ENCODE data around the gene AIP.

AIP gene

DNA sequence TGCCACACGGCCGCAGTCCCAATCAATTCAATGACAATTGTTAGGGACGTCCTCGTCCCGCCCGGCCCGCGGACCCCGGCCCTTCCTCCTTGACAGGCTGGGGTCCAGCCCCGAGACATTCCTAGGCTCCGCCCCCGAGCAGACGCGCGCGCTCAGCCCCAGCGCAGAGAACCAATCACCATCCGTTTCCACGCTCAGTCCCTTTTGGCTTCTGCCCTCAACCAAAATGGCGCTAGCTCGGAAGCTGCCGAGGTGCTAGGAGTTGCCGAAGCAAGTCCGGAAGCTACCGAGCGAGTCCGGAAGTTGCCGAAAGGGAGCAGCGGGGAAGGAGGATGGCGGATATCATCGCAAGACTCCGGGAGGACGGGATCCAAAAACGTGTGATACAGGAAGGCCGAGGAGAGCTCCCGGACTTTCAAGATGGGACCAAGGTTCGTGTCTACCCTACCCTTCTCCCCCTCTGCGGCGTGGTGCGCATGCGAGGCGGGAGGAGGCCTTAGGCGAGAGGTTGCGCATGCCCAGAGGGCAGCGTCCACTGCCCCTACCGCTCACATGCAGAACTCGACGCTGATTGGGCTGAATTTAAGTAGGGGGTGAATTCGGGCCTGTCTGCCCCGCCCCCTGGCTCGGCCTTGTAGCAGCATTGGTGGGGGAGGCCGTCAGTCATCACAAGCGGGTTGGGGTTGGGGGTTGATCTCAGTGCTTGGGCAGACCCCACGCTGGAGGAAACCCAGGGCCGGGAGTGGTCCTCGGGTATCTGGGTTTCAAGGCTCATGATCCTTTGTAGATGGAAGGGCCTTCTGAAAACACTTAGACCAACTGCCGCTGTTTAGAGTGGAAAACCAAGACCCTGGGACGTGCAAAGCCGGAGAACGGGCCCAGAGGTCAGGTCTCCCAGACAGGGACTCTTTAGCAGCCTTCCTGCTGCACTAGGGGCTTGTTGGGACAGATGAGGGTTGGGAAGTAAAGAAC is at the start of gene AIP:
AIP (plus strand) TSS at position 200 of the 972 bp plus-strand sequence; CDS start at position 333, 133 bp downstream.
- H3K27ac ChIP-seq, result peak within 1 kb of the TSS in 20 of 21 experiments; percentile 22 to 96 (median 84)
- peak within 1 kb of the TSS; percentile 30 to 50 (median 44) for H3K4me3 ChIP-seq

GRCh38 chr11:67433536-67434394 is 49.1 kb upstream of the AIP start:
- Histone ChIP-seq H3K4me3 (no peak overlapping the region), H3K27ac (peak overlapping the region in 10 of 21 experiments; percentile 12 to 97 (median 51))

- Histone ChIP-seq H3K4me3 (peak overlapping the region in 1 of 7 experiments; percentile 5), H3K27ac (peak overlapping the region in 10 of 21 experiments; percentile 14 to 97 (median 60))
These were observed 48.4 kb upstream of the AIP start for GRCh38 chr11:67434395-67434881.

DNA sequence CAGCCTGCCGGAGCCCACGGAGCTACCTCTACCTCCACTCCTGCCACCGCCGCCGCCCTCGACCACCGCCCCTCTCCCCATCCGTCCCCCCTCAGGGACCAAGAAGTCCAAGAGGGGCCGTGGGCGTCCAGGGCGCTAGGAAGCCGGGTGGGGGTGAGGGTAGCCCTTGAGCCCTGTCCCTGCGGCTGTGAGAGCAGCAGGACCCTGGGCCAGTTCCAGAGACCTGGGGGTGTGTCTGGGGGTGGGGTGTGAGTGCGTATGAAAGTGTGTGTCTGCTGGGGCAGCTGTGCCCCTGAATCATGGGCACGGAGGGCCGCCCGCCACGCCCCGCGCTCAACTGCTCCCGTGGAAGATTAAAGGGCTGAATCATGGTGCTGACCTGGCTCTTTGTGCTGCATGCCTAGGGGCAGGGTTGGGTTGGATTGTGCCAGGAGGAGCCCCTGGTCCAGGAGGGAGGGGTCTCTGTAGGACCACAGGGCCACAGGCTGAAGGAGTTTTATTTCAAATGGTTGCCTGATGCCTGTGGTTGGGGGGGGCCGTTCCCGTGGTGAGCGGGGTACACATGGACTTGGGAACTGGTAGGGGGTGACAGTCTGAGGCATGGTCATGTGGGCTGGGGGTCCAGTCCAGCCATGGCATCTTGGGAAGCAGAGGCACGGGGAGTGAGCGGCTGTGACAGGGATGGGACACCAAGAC is 47.6 kb upstream of the AIP start:
- Histone ChIP-seq H3K4me3 (peak overlapping the region in 4 of 7 experiments; percentile 26 to 48 (median 38)), H3K27ac (peak overlapping the region in 13 of 21 experiments; percentile 14 to 97 (median 80))

- peak overlapping the region in 16 of 21 experiments; percentile 6 to 97 (median 74) for H3K27ac ChIP-seq
- peak overlapping the region; percentile 19 to 48 (median 34) for H3K4me3 ChIP-seq
These were observed 46.9 kb upstream of the AIP start for GRCh38 chr11:67435727-67436458.

- Histone ChIP-seq H3K27ac (peak overlapping the region in 16 of 21 experiments; percentile 6 to 97 (median 80)), H3K4me3 (peak overlapping the region; percentile 19 to 48 (median 34))
These were observed 46.3 kb upstream of the AIP start for GRCh38 chr11:67436459-67437081.

DNA sequence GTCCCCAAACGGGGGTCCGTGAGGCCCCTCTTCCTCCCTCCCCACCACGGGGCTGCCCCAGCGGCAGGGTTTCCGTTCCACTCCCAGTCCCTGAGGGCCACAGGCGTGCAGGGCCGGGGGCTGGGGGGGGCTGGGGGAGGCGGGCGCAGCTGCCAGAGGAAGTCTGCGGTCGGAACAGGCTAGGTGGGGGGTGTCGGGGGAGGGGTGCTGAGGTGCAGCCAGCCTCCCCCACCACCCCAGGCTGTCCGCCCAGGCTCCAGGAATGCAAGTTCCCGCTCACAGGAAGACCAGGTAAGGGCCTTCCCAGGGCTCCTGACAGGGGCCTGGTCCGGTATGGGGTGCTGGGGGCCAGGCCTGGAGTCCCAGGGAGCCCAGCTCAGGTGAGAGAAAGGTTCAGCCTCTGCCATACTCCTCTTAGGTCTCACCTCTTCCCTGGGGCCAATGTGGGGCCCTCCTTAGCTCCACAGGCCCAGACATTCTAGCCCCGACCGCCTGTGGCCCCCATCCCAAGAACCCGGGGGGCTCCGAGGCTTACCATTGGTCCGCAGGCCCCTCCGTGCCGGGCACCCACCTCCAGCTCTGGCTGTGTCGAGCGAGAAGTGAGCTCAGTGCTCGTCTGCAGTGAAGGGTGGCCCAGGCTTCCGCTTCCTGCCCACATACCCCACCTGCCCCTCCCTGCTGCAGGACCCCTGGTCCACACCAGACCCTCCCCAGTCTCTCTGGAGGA is 45.6 kb upstream of the AIP start, which contains the start of gene PTPRCAP:
PTPRCAP (minus strand) TSS at position 601 of the 727 bp plus-strand sequence; CDS start at position 538, 63 bp downstream.
- peak within 1 kb of the TSS; percentile 19 to 48 (median 34) for H3K4me3 ChIP-seq
- peak within 1 kb of the TSS in 20 of 21 experiments; percentile 6 to 97 (median 70) for H3K27ac ChIP-seq

GRCh38 chr11:67437809-67438157 is 45.0 kb upstream of the AIP start:
- peak overlapping the region in 16 of 21 experiments; percentile 21 to 97 (median 80) for H3K27ac ChIP-seq

DNA sequence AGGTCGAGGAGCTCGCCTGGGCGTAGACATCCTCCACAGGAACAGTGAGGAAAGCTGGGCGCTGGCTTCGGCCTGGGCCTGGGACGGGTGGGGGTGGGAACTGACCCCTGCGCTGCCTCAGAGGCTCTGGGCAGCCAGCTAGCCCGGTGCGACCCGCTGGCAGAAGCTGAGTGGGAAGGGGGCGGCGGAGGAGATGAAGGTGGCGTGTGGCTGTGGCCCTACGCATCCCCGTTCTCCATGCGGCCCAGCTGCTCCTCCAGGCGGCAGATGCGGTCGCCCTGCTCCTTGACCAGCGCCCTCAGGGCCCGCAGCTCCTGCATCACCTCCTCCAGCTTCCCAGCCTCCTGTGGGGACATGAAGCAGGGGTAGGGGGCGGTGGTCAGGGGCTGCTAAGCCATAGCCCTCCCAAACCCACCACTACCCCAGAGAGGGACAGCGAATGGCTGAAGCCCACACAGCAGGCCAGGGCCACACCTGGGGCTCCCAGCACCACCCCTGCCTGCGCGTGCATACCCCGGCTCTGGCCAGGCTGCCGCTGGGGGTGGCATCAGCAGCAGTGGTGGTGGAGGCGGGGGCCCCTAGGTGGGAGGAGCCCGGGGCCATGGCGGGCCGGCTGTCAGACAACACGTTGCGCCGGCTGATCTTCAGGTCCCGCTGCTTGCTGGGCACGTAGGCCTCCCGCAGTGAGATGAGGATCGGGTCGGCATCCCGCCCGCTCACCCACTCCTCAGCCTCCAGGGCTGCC is 44.5 kb upstream of the AIP start:
- Histone ChIP-seq H3K27ac (peak overlapping the region in 18 of 21 experiments; percentile 6 to 97 (median 74)), H3K4me3 (peak overlapping the region; percentile 19 to 48 (median 34))

More at GRCh38 chr11:67437809-67438157, 45.0 kb upstream of the AIP start:
- H3K4me3 ChIP-seq, result peak overlapping the region; percentile 19 to 48 (median 34)

DNA sequence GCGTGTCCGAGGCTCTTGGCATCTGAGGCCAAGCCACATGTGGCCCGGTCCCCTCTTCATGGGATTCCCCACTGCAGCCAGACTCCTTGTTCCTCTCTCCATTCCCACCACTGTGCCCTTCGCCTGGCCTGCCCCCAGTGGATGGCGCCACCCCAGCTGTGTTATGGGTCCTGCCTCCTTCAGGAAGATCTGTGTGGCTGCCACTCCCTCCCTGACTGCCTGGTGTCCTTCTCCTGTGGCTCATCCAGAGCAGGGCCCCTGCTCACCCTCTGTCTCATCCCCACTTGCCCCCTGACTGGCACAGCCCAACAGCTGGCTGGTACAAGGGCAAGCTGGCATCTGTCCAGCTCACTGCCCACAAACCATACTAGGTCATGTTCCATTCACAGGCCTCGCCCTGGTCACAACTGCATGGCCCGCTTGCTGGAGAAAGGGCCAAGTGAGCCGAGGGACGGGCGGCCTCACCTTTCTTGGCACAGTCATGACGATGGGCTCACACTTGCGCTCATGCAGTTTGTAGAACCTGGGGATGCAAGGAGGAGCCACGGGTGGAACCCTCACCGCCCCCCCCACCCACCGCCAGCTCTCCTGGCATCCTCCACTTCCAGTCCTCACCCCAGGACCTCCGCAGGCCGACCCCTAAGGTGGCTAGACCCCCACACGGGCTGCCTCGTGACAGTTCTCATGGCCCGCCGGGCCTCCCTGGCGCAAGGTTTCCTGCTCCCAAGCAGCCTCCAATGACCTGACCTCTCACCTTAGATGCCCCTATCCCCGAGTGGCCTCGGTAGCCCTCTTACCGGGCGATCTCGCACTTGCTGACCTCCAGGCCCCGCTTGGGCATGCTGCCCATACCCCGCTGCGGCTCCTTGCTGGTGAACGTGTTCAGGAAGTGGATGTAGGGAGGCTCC is 43.3 kb upstream of the AIP start:
- Histone ChIP-seq H3K4me3 (peak overlapping the region in 2 of 7 experiments; percentile 3 to 48), H3K27ac (peak overlapping the region in 17 of 21 experiments; percentile 3 to 97 (median 68))

DNA sequence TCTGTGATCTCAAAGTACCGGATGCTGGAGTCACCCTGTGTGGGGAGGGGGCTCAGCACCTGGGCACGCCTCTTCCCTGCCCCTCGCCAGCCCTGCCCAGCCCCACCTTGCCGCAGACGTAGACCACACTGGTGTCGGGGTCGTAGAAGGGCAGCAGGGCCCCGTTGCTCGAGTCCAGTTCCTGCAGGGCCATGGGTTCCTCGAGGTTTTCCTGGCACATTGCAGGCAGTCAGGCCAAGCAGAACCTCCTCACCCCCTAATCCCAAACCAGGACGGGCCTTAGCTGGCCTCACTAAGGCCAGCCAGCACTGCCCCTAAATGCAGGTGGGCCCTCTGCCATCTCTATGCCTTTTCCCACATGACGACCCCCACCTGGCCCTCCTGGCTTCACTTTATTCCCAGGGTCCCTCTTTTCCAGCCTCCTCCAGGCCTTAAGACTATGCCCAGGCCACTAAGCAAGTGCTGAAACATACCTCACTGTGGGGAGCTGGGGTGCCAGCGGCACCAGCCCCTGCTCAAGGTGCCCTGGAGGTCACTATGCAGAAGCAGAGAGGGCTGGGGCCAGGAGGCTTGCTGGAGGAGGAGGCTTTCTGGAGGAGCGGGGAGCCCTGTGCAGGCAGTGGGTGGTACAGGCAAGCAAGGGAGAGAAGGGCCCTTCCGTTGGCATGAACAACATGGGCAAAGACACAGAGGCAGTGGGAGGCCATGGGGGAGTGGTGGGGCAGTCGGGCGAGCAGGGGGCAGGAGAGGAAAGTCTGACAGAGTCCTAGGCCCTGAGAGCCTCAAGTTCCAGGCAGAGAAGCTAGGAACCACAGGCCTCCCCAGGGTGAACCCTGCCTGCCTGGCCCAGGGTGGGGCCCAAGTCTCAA is 42.4 kb upstream of the AIP start:
- Histone ChIP-seq H3K27ac (peak overlapping the region in 15 of 21 experiments; percentile 7 to 97 (median 53)), H3K4me3 (peak overlapping the region in 1 of 7 experiments; percentile 48)

GRCh38 chr11:67441098-67441563 is 41.7 kb upstream of the AIP start:
- Histone ChIP-seq H3K27ac (peak overlapping the region in 10 of 21 experiments; percentile 11 to 95 (median 60)), H3K4me3 (no peak overlapping the region)

- peak overlapping the region in 5 of 21 experiments; percentile 6 to 98 (median 93) for H3K27ac ChIP-seq
- H3K4me3 ChIP-seq, result no peak overlapping the region
These were observed 41.0 kb upstream of the AIP start for GRCh38 chr11:67441731-67442351.

Data from skin epidermis (tissue), 12 donors.